Measurements from ENCODE around the gene MKLN1.

- TF ChIP-seq CTCF (IDR thresholded peaks at IDR 0.05) (no peak), POLR2A (IDR thresholded peaks at IDR 0.05) (no peak)
Measured at GRCh38 chr7:131409129-131409766, 81.6 kb downstream of the MKLN1 start.
